A549 (cell line): ENCODE data around the gene PTPN1. TPM values are rescaled to one million over a fixed set of nuclear protein-coding genes. Genes with fewer than 3 reads are reported as not detected.

Experiments used
- ATAC-seq, 2 experiments: fragments of 200-7000 bp in 1 of 2; fragments of >200 bp in 1 of 2; cut with Nextera tagmentation in 1 of 2; cut with Tn5 transposase in 1 of 2; 3 replicates each; pipeline versions ENCODE4 v1.8.0 to v1.9.1; 2018 to 2020; ENCODE audit warnings: mild to moderate bottlenecking in 1 of 2, moderate library complexity in 1 of 2
- CTCF ChIA-PET: fragments of 300-600 bp; sonication (Branson Sonifier 250); formaldehyde crosslinking; extraction: SDS; loops from one replicate; lab custom pipeline; 2021; ENCODE audit warnings: antibody characterized with exemption, inconsistent platforms; lab: Yijun Ruan, JAX
- POLR2A ChIA-PET: fragments of 350-600 bp; formaldehyde crosslinking; extraction: SDS; loops from one replicate; lab custom pipeline; 2021; ENCODE audit warnings: antibody characterized with exemption, inconsistent platforms; lab: Yijun Ruan, JAX
- DNase-seq, 2 experiments: peaks; one replicate each; pipeline versions ENCODE4 v3.0.0 to v3.0.0-alpha.2; 2011 to 2016; ENCODE audit warnings: low read depth in 1 of 2, low spot score in 1 of 2
- FAIRE-seq: peaks from 2 replicates; lab custom pipeline; 2011; peaks lifted over from hg19 to GRCh38; lab: Jason Lieb, UNC
- H3K27ac ChIP-seq, 2 experiments: fragments of >200 bp; sonication (Bioruptor Twin); formaldehyde crosslinking; 3 replicates each; pipeline ENCODE4 v1.5.1; 2016 to 2017
- H3K4me1 ChIP-seq: fragments of >200 bp; sonication (Bioruptor Twin); formaldehyde crosslinking; 3 replicates; pipeline ENCODE4 v1.6.1; 2016
- H3K4me2 ChIP-seq: fragments of >200 bp; sonication (Bioruptor Twin); formaldehyde crosslinking; 3 replicates; pipeline ENCODE4 v1.6.1; 2016
- H3K4me3 ChIP-seq: fragments of >200 bp; sonication (Bioruptor Twin); formaldehyde crosslinking; 3 replicates; pipeline ENCODE4 v1.5.1; 2016
- H3K9me3 ChIP-seq: fragments of >200 bp; sonication (Bioruptor Twin); formaldehyde crosslinking; 3 replicates; pipeline ENCODE4 v1.6.1; 2016
- CHD2 ChIP-seq: fragments of 150-350 bp; IDR thresholded peaks from 2 replicates; pipeline ENCODE4 v1.6.1; 2014; ENCODE audit warnings: low read length; ENCODE audit not compliant: partially characterized antibody
- ELK1 ChIP-seq: fragments of 150-350 bp; IDR thresholded peaks from 2 replicates; pipeline ENCODE4 v1.6.1; 2014; ENCODE audit warnings: low read depth, mild to moderate bottlenecking, low read length
- EP300 ChIP-seq, 2 experiments: fragments of >200 bp; sonication (Bioruptor Twin); formaldehyde crosslinking; IDR thresholded peaks; 2 replicates in 1 of 2; 3 replicates in 1 of 2; pipeline ENCODE4 v1.6.1; 2016 to 2017
- ESRRA ChIP-seq: fragments of 150-350 bp; IDR thresholded peaks from 2 replicates; pipeline ENCODE4 v1.6.1; 2014; ENCODE audit warnings: mild to moderate bottlenecking, low read length, borderline replicate concordance
- FOSL2 ChIP-seq, 2 experiments: fragments of 450-650 bp in 1 of 2; fragments of >200 bp in 1 of 2; sonication (Bioruptor Twin) in 1 of 2; formaldehyde crosslinking; IDR thresholded peaks; 2 replicates each; pipeline versions ENCODE4 v1.5.0 to v1.6.1; 2016 to 2020; ENCODE audit warnings: mild to moderate bottlenecking in 1 of 2, moderate library complexity in 1 of 2
- HMGXB4 ChIP-seq: fragments of 250-450 bp; sonication (Bioruptor Pico); IDR thresholded peaks from 2 replicates; pipeline ENCODE4 v1.5.0; 2021; ENCODE audit warnings: mild to moderate bottlenecking, moderate library complexity, borderline replicate concordance
- JUN ChIP-seq, 2 experiments: fragments of >200 bp; sonication (Bioruptor Twin); formaldehyde crosslinking; IDR thresholded peaks; 2 replicates in 1 of 2; 3 replicates in 1 of 2; pipeline ENCODE4 v1.6.1; 2016 to 2017
- MAX ChIP-seq: IDR thresholded peaks from 2 replicates; pipeline ENCODE4 v1.6.1; 2012
- MAZ ChIP-seq: fragments of 150-350 bp; IDR thresholded peaks from 2 replicates; pipeline ENCODE4 v1.6.1; 2014; ENCODE audit warnings: antibody characterized with exemption, low read depth, low read length, borderline replicate concordance
- PBX3 ChIP-seq: IDR thresholded peaks from 2 replicates; pipeline ENCODE4 v1.6.1; 2012
- PHF8 ChIP-seq: fragments of 200-600 bp; sonication (generic); IDR thresholded peaks from 2 replicates; pipeline ENCODE4 v1.6.1; 2016; ENCODE audit warnings: low read depth, mild to moderate bottlenecking, antibody characterized with exemption, moderate library complexity, borderline replicate concordance
- POLR2AphosphoS2 ChIP-seq: conservative IDR thresholded peaks from 2 replicates; pipeline ENCODE4 v1.6.1; 2012; ENCODE audit warnings: low read length, improper control_type of control experiment, inconsistent platforms
- REST ChIP-seq: fragments of 200-600 bp; sonication (generic); IDR thresholded peaks from 2 replicates; pipeline ENCODE4 v1.6.1; 2016; ENCODE audit warnings: antibody characterized with exemption, mild to moderate bottlenecking, moderate library complexity
- TFCP2L1 ChIP-seq: fragments of 250-450 bp; sonication (Bioruptor Pico); IDR thresholded peaks from 2 replicates; pipeline ENCODE4 v1.5.0; 2021; ENCODE audit warnings: mild to moderate bottlenecking
- TP53 ChIP-seq: fragments of 250-450 bp; sonication (Bioruptor Pico); IDR thresholded peaks from 2 replicates; pipeline ENCODE4 v1.5.0; 2021; ENCODE audit warnings: mild to moderate bottlenecking, moderate library complexity
- ZFP36 ChIP-seq: fragments of 450-650 bp; IDR thresholded peaks from 2 replicates; pipeline ENCODE4 v1.6.1; 2014; ENCODE audit warnings: borderline replicate concordance; ENCODE audit not compliant: partially characterized antibody
- WGBS: methylation state at CpG from one replicate; pipeline ENCODE4 v1.1.6; 2017; ENCODE audit errors: missing lambda C conversion rate; 5-methylcytosine and 5-hydroxymethylcytosine counted together
- polyA plus RNA-seq, 4 experiments: library from polyadenylated mRNA; depleted of rRNA in 3 of 4; stranded (reverse); fragments of >200 nt; fragmentation: RNase III in 1 of 4; extraction: RNeasy Plus Mini Kit Qiagen cat#74134 plus additional on column Dnase treatment in 1 of 4; gene quantifications; 2 replicates in 3 of 4; 3 replicates in 1 of 4; pipeline ENCODE4 v1.2.3, GENCODE V29; 2011 to 2017

The PTPN1 gene
- polyA plus RNA-seq, 2 of the 4 experiments (the other 2 are of a cell fraction), result 23.2 to 24.3 TPM

- Histone ChIP-seq H3K4me2 (no peak overlapping the region; the same call in 2 of the 3 replicates), H3K9me3 (no peaks in the 10 kb centered on the region), H3K4me1 (peaks cover 40% of the 10 kb centered on the region)
- CTCF ChIA-PET, result interaction anchor here (0.6 to 14.1 kb wide), 7 partner anchors 10 to 369 kb away, joined by 3 to 171 read pairs (median 5); no protein-coding TSS in a partner anchor
- no peak for FAIRE-seq
- TF ChIP-seq POLR2AphosphoS2 (no peak), EP300 (IDR thresholded peaks at IDR 0.05) (no peak), MAZ (no peak), ZFP36 (no peak), REST (no peak), ELK1 (no peak), HMGXB4 (CRISPR knock-in tag) (no peak), JUN (IDR thresholded peaks at IDR 0.05) (no peak), PBX3 (no peak), PHF8 (no peak), CHD2 (no peak), TP53 (no peak), TFCP2L1 (CRISPR knock-in tag) (no peak)
- TF ChIP-seq, all 56 proteins: peak for 0
- no peak overlapping the region; a peak in 1 of 6 replicates for H3K27ac ChIP-seq
- WGBS, result 96% methylated on average over 11 of the region's 11 CpGs
- DNase-seq (no peak), ATAC-seq (no peak)
- no peak overlapping the region for H3K4me3 ChIP-seq
- POLR2A ChIA-PET, result interaction anchor here (0.7 kb wide), 1 partner anchor 234 kb away, joined by 8 read pairs; no protein-coding TSS in a partner anchor
These were observed 47.5 kb downstream of the PTPN1 start for GRCh38 chr20:50557549-50558134.

GRCh38 chr20:50558483-50558925, 48.3 kb downstream of the PTPN1 start:
- Histone ChIP-seq H3K4me2 (peak overlapping the region; percentile 50), H3K4me3 (no peak overlapping the region), H3K27ac (peak overlapping the region; percentile 6 to 58; a peak in 3 of 6 replicates), H3K4me1 (peaks cover 46% of the 10 kb centered on the region)
- ATAC-seq (peak; percentile 82 to 86), DNase-seq (peak; percentile 71 to 76), FAIRE-seq (no peak)
- CTCF ChIA-PET, result interaction anchor here (0.6 to 14.1 kb wide), 7 partner anchors 11 to 370 kb away, joined by 3 to 171 read pairs (median 5); no protein-coding TSS in a partner anchor
- POLR2A ChIA-PET, result interaction anchor here (0.7 kb wide), 1 partner anchor 233 kb away, joined by 8 read pairs; no protein-coding TSS in a partner anchor
- WGBS, result 8% methylated on average over 4 of the region's 4 CpGs
- TF ChIP-seq MAX (peak; percentile 34; the same call in 1 of the 2 replicates), FOSL2 (IDR thresholded peaks at IDR 0.05) (no peak), FOSL2 (CRISPR knock-in tag; IDR thresholded peaks at IDR 0.05) (peak; percentile 74), ESRRA (no peak)
- TF ChIP-seq, all 56 proteins: peak for 2
- no peaks in the 10 kb centered on the region for H3K9me3 ChIP-seq
